ENCODE data around the gene HPS4. TPM values are rescaled to one million over a fixed set of nuclear protein-coding genes. Genes with fewer than 3 reads are reported as not detected.

The HPS4 gene
- total and polyA plus RNA-seq, 2 donors (not counting 1 experiment from before 2014, with no cell fraction given): 23.0 to 37.7 TPM

DNA sequence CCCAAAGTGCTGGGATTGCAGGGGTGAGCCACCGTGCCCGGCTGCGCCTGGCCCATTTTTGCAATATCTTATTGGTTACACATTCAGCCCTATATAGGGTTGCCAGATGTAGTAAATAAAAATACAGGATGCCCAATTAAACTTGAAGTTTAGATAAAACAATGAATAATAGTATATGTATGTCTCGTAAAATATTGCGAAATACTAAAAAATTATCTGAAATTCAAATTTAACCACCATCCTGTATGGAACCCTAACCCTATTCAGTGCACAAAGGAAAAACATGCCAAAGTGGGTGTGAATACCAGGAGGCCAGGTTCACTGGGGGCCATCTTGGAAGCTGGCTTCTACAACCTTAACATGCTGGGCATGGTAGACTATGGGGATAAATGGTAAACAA, 33.8 kb upstream of the HPS4 start:
- no peaks in the 10 kb centered on the region for H3K9me3 ChIP-seq (ENCODE audit: control insufficient read depth, insufficient read depth, low read depth, low read length)
- H3K79me2 ChIP-seq (ENCODE audit: control insufficient read depth, insufficient read depth, low read length): no peaks in the 10 kb centered on the region
- no peak for TF ChIP-seq EZH2 (IDR thresholded peaks at IDR 0.05; ENCODE audit: low read length, missing control alignments)
- TF ChIP-seq, protein P1, sequence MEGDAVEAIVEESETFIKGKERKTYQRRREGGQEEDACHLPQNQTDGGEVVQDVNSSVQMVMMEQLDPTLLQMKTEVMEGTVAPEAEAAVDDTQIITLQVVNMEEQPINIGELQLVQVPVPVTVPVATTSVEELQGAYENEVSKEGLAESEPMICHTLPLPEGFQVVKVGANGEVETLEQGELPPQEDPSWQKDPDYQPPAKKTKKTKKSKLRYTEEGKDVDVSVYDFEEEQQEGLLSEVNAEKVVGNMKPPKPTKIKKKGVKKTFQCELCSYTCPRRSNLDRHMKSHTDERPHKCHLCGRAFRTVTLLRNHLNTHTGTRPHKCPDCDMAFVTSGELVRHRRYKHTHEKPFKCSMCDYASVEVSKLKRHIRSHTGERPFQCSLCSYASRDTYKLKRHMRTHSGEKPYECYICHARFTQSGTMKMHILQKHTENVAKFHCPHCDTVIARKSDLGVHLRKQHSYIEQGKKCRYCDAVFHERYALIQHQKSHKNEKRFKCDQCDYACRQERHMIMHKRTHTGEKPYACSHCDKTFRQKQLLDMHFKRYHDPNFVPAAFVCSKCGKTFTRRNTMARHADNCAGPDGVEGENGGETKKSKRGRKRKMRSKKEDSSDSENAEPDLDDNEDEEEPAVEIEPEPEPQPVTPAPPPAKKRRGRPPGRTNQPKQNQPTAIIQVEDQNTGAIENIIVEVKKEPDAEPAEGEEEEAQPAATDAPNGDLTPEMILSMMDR (conservative IDR thresholded peaks at IDR 0.05 in 1 of 2, IDR thresholded peaks at IDR 0.05 in 1 of 2; ENCODE audit: low read depth in 1 of 2, low read length in 2 of 2): no peak
- no peak overlapping the region for H3K4me3 ChIP-seq (replicated peaks in 1 of 4; ENCODE audit: control extremely low read depth in 1 of 4, insufficient read depth in 1 of 4, low read depth in 3 of 4, low read length in 4 of 4)
- no peaks in the 10 kb centered on the region for H3K27me3 ChIP-seq (ENCODE audit: control insufficient read depth, insufficient read depth, low read length)
- no peak overlapping the region for H3K9ac ChIP-seq (ENCODE audit: insufficient read depth, low read length)
- no peaks in the 10 kb centered on the region for H4K20me1 ChIP-seq (ENCODE audit: control insufficient read depth, extremely low read depth, insufficient read depth, low read length)
- no peak overlapping the region for H2AFZ ChIP-seq (ENCODE audit: low read length)
- no peak for DNase-seq (ENCODE audit: low read depth in 2 of 2)
- H3K27ac ChIP-seq (ENCODE audit: insufficient read depth, low read length): no peak overlapping the region
- H3K4me2 ChIP-seq (ENCODE audit: extremely low read depth, insufficient read depth, low read length): no peak overlapping the region
- H3K36me3 ChIP-seq (ENCODE audit: control insufficient read depth, insufficient read depth, low read length): no peaks in the 10 kb centered on the region
- no peaks in the 10 kb centered on the region for H3K4me1 ChIP-seq (ENCODE audit: control insufficient read depth, extremely low read depth, insufficient read depth, low read length)

DNA sequence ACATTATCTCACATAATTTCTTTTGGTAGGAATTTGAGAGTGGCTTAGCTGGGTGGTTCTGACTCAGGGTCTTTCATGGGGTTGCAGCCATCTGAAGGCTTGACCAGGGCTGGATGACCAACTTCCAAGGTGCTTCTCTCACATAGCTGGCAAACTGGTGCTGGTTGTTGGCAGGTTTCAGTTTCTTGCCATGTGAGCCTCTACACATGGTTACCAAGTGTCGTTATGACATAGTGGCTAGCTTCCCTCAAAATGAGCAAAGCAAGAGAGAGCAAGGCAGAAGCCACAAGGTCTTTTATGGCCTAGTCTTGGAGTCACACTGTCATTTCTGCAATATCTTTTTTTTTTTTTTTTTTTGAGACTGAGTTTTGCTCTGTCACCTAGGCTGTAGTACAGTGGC, 32.9 kb upstream of the HPS4 start:
- H3K79me2 ChIP-seq (ENCODE audit: control insufficient read depth, insufficient read depth, low read length): peaks cover 7% of the 10 kb centered on the region
- H3K27me3 ChIP-seq (ENCODE audit: control insufficient read depth, insufficient read depth, low read length): no peaks in the 10 kb centered on the region
- no peak overlapping the region for H3K4me3 ChIP-seq (replicated peaks in 1 of 4; ENCODE audit: control extremely low read depth in 1 of 4, insufficient read depth in 1 of 4, low read depth in 3 of 4, low read length in 4 of 4)
- H3K9me3 ChIP-seq (ENCODE audit: control insufficient read depth, insufficient read depth, low read depth, low read length): no peaks in the 10 kb centered on the region
- H2AFZ ChIP-seq (ENCODE audit: low read length): no peak overlapping the region
- no peak for DNase-seq (ENCODE audit: low read depth in 2 of 2)
- no peaks in the 10 kb centered on the region for H4K20me1 ChIP-seq (ENCODE audit: control insufficient read depth, extremely low read depth, insufficient read depth, low read length)
- no peak overlapping the region for H3K4me2 ChIP-seq (ENCODE audit: extremely low read depth, insufficient read depth, low read length)
- no peaks in the 10 kb centered on the region for H3K4me1 ChIP-seq (ENCODE audit: control insufficient read depth, extremely low read depth, insufficient read depth, low read length)
- H3K9ac ChIP-seq (ENCODE audit: insufficient read depth, low read length): no peak overlapping the region
- no peak overlapping the region for H3K27ac ChIP-seq (ENCODE audit: insufficient read depth, low read length)
- no peak for TF ChIP-seq EZH2 (IDR thresholded peaks at IDR 0.05; ENCODE audit: low read length, missing control alignments)
- TF ChIP-seq, protein P1 (conservative IDR thresholded peaks at IDR 0.05 in 1 of 2, IDR thresholded peaks at IDR 0.05 in 1 of 2; ENCODE audit: low read depth in 1 of 2, low read length in 2 of 2): no peak
- H3K36me3 ChIP-seq (ENCODE audit: control insufficient read depth, insufficient read depth, low read length): no peaks in the 10 kb centered on the region

DNA sequence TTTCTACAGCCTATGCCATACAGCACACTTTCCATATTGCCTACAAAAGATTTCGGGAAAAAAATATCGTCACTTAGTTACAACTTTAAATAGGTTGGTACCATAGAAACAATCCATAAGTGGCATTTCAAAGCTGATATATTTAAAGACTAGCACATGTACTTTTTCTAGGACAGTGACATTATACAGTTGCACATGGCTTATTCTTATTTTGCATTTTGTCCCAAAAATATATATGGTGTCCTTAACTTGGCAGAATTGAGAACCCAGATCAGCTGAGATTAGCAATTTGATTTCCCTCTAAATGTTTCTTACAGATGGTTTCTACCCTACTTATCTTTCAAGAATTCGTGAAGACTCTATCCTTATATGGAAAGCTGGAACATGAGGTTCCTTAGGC, 32.3 kb upstream of the HPS4 start:
- Histone ChIP-seq H3K27me3 (ENCODE audit: control insufficient read depth, insufficient read depth, low read length) (no peaks in the 10 kb centered on the region), H3K27ac (ENCODE audit: insufficient read depth, low read length) (no peak overlapping the region), H4K20me1 (ENCODE audit: control insufficient read depth, extremely low read depth, insufficient read depth, low read length) (no peaks in the 10 kb centered on the region), H3K4me2 (ENCODE audit: extremely low read depth, insufficient read depth, low read length) (no peak overlapping the region), H3K9ac (ENCODE audit: insufficient read depth, low read length) (no peak overlapping the region), H3K79me2 (ENCODE audit: control insufficient read depth, insufficient read depth, low read length) (peaks cover 13% of the 10 kb centered on the region), H3K4me3 (replicated peaks in 1 of 4; ENCODE audit: control extremely low read depth in 1 of 4, insufficient read depth in 1 of 4, low read depth in 3 of 4, low read length in 4 of 4) (no peak overlapping the region), H3K36me3 (ENCODE audit: control insufficient read depth, insufficient read depth, low read length) (no peaks in the 10 kb centered on the region), H3K4me1 (ENCODE audit: control insufficient read depth, extremely low read depth, insufficient read depth, low read length) (no peaks in the 10 kb centered on the region), H3K9me3 (ENCODE audit: control insufficient read depth, insufficient read depth, low read depth, low read length) (no peaks in the 10 kb centered on the region), H2AFZ (ENCODE audit: low read length) (no peak overlapping the region)
- TF ChIP-seq, protein P1 (conservative IDR thresholded peaks at IDR 0.05 in 1 of 2, IDR thresholded peaks at IDR 0.05 in 1 of 2; ENCODE audit: low read depth in 1 of 2, low read length in 2 of 2): no peak
- TF ChIP-seq EZH2 (IDR thresholded peaks at IDR 0.05; ENCODE audit: low read length, missing control alignments): no peak
- no peak for DNase-seq (ENCODE audit: low read depth in 2 of 2)
